HL-60 (cell line): ENCODE results near the gene AQP1.

Source experiments
- DNase-seq, 2 experiments: peaks; one replicate each; pipeline ENCODE4 v3.0.0-alpha.2; 2010 to 2020; ENCODE audit warnings: low read depth in 1 of 2, low spot score in 1 of 2
- H3K27ac ChIP-seq: fragments of 250-450 bp; sonication (Bioruptor Pico); replicated peaks from 2 replicates; pipeline ENCODE4 v1.5.1; 2020; ENCODE audit warnings: mild to moderate bottlenecking, moderate library complexity
- H3K27me3 ChIP-seq: fragments of 250-450 bp; sonication (Bioruptor Pico); 2 replicates; pipeline ENCODE4 v1.5.1; 2021; ENCODE audit warnings: mild to moderate bottlenecking, moderate library complexity; ENCODE audit not compliant: insufficient read depth, poor library complexity, severe bottlenecking
- H3K4me3 ChIP-seq: replicated peaks from 2 replicates; pipeline ENCODE4 v1.5.1; 2011; ENCODE audit warnings: mild to moderate bottlenecking, control low read depth, low read length; ENCODE audit not compliant: insufficient read depth
- CTCF ChIP-seq: IDR thresholded peaks from one replicate; pipeline ENCODE4 v1.5.1; 2011; ENCODE audit warnings: low read length, control low read depth, inconsistent platforms; ENCODE audit not compliant: insufficient read depth
- GABPA ChIP-seq: IDR thresholded peaks from 2 replicates; pipeline ENCODE4 v1.6.1; 2012; ENCODE audit warnings: low read depth
- POLR2AphosphoS5 ChIP-seq: IDR thresholded peaks from 2 replicates; pipeline ENCODE4 v1.6.1; 2012; ENCODE audit warnings: low read depth
- REST ChIP-seq: IDR thresholded peaks from 2 replicates; pipeline ENCODE4 v1.6.1; 2012; ENCODE audit warnings: low read depth; ENCODE audit not compliant: insufficient replicate concordance
- SPI1 ChIP-seq: IDR thresholded peaks from 2 replicates; pipeline ENCODE4 v1.6.1; 2012; ENCODE audit warnings: low read depth, mild to moderate bottlenecking, borderline replicate concordance

AQP1 gene

GRCh38 chr7:30929686-30930085 is 18.0 kb downstream of the AQP1 start:
- no peak for DNase-seq
- Histone ChIP-seq H3K27me3 (no peaks in the 10 kb centered on the region), H3K27ac (no peak overlapping the region), H3K4me3 (no peak overlapping the region)
- no peak for TF ChIP-seq GABPA
- no peak for TF ChIP-seq POLR2AphosphoS5
- TF ChIP-seq CTCF = no peak
- no peak for TF ChIP-seq SPI1
- TF ChIP-seq REST = no peak

- no peak for DNase-seq
- H3K27me3 ChIP-seq = no peaks in the 10 kb centered on the region
- H3K27ac ChIP-seq = no peak overlapping the region
- TF ChIP-seq GABPA (no peak), CTCF (no peak), REST (no peak), POLR2AphosphoS5 (no peak), SPI1 (no peak)
- no peak overlapping the region for H3K4me3 ChIP-seq
These were observed 19.0 kb downstream of the AQP1 start for GRCh38 chr7:30930621-30931020.

- Histone ChIP-seq H3K27me3 (no peaks in the 10 kb centered on the region), H3K4me3 (no peak overlapping the region), H3K27ac (no peak overlapping the region)
- TF ChIP-seq POLR2AphosphoS5 = no peak
- no peak for TF ChIP-seq GABPA
- no peak for TF ChIP-seq CTCF
- no peak for TF ChIP-seq SPI1
- no peak for TF ChIP-seq REST
- no peak for DNase-seq
These were observed 19.7 kb downstream of the AQP1 start for GRCh38 chr7:30931161-30931928.
